Ovary (tissue), 9 donors: ENCODE results near the gene AQP7. TPM values are rescaled to one million over a fixed set of nuclear protein-coding genes. Genes with fewer than 3 reads are reported as not detected.

ENCODE experiments used
- DNase-seq, 5 donors: peaks; one replicate each; pipeline ENCODE4 v3.0.0-alpha.2; 2019 to 2020
- H3K27ac ChIP-seq, 2 donors: fragments of 200-600 bp; one replicate each; pipeline versions ENCODE4 v1.5.1 to v1.8.0; 2019 to 2022
- H3K27me3 ChIP-seq: fragments of 200-600 bp; one replicate; pipeline ENCODE4 v1.8.0; 2022
- H3K36me3 ChIP-seq: fragments of 200-600 bp; sonication (generic); one replicate; pipeline ENCODE4 v1.5.1; 2019
- H3K4me1 ChIP-seq: one replicate; pipeline ENCODE4 v1.8.1; 2013; ENCODE audit warnings: mild to moderate bottlenecking, moderate library complexity; ENCODE audit not compliant: insufficient read depth
- H3K4me3 ChIP-seq: fragments of 200-600 bp; sonication (generic); one replicate; pipeline ENCODE4 v1.5.1; 2017
- H3K9me3 ChIP-seq, 2 donors: fragments of 200-600 bp in 1 of 2; sonication (generic) in 1 of 2; one replicate each; pipeline versions ENCODE4 v1.5.1 to v1.8.1; 2013 to 2019; ENCODE audit warnings: mild to moderate bottlenecking in 1 of 2, moderate library complexity in 1 of 2
- CTCF ChIP-seq, 3 donors: fragments of 450-650 bp in 2 of 3; fragments of 200-600 bp in 1 of 3; IDR thresholded peaks; one replicate each; pipeline versions ENCODE4 v1.5.1 to v1.8.0; 2016 to 2022; ENCODE audit warnings: antibody characterized with exemption in 3 of 3, mild to moderate bottlenecking in 1 of 3
- EP300 ChIP-seq: sonication (generic); formaldehyde crosslinking; IDR thresholded peaks from one replicate; pipeline ENCODE4 v1.6.1; 2017; ENCODE audit warnings: antibody characterized with exemption
- POLR2A ChIP-seq: fragments of 450-650 bp; IDR thresholded peaks from one replicate; pipeline ENCODE4 v1.6.1; 2017; ENCODE audit warnings: antibody characterized with exemption, mild to moderate bottlenecking, moderate library complexity
- WGBS, 3 donors: extraction: QIAGEN DNeasy Blood & Tissue Kit in 1 of 3; methylation state at CpG; one replicate each; pipeline versions ENCODE4 v1.1.5 to v1.1.7; 2013 to 2017; 5-methylcytosine and 5-hydroxymethylcytosine counted together
- intact Hi-C, 4 donors: fragments of 100-400 bp; cut with DNase I; formaldehyde crosslinking; loops; one replicate each; pipeline versions ENCODE4 v1.11.0 to v1.15.1; 2022 to 2023
- polyA plus RNA-seq, 2 donors: library from polyadenylated mRNA; stranded (reverse); fragments of 200-250 nt in 1 of 2; fragments of 350-450 nt in 1 of 2; fragmentation: Illumina TruSeq in 1 of 2; extraction: RNeasy Lipid Tissue Mini Kit (QIAGEN cat#74804) in 1 of 2; gene quantifications; one replicate each; pipeline ENCODE4 v1.2.3, GENCODE V29; 2013 to 2014
- total RNA-seq, 7 donors: library from RNA; depleted of rRNA in 2 of 7; stranded (reverse); fragments of >200 nt in 2 of 7; fragmentation: NEBNext Ultra II Directional in 3 of 7; extraction: Animal tissue kit (Norgen Biotek cat#: 25700) in 3 of 7; gene quantifications; one replicate each; pipeline versions ENCODE4 v1.1.0 to v1.2.4, GENCODE V29; 2016 to 2023
- donor health status: DM: no; HTN: no; CAD: no; lungs with moderate emphysema.
- donor health status: DM: no; HTN: no; CAD: no.
- donor health status: Bipolar disorder and iron deficiency.
- donor health status: DM: yes; HTN: yes; CAD: no.
- donor health status: DM: no; HTN: no; CAD: no.
- donor health status: DM: yes; HTN: yes; CAD: no.

Gene AQP7
- total and polyA plus RNA-seq, 9 donors: 1.1 to 3.8 (median 2.2) TPM

- no peaks in the 10 kb centered on the region for H3K36me3 ChIP-seq
- H3K27ac ChIP-seq: no peak overlapping the region
- no peak for DNase-seq
- H3K27me3 ChIP-seq: no peaks in the 10 kb centered on the region
- H3K9me3 ChIP-seq: no peaks in the 10 kb centered on the region
- H3K4me1 ChIP-seq: no peaks in the 10 kb centered on the region
- no peak for TF ChIP-seq POLR2A
- TF ChIP-seq CTCF (IDR thresholded peaks at IDR 0.05): no peak
- no peak for TF ChIP-seq EP300
- intact Hi-C loops: loop anchor here in 1 of 4 donors (10.0 kb wide), 1 partner anchor 129 kb away; no protein-coding TSS in a partner anchor
- H3K4me3 ChIP-seq: no peak overlapping the region
- WGBS, 3 donors: 91 to 96% (median 92%) methylated on average over 8 of the region's 8 CpGs
Observed at GRCh38 chr9:33433871-33434270, 31.5 kb upstream of the AQP7 start.

GRCh38 chr9:33431420-33431819, 29.1 kb upstream of the AQP7 start:
- no peaks in the 10 kb centered on the region for H3K36me3 ChIP-seq
- H3K4me1 ChIP-seq: no peaks in the 10 kb centered on the region
- DNase-seq: no peak
- H3K9me3 ChIP-seq: no peaks in the 10 kb centered on the region
- 94 to 96% (median 96%) methylated on average over 2 of the region's 2 CpGs for WGBS, 3 donors
- intact Hi-C loops: loop anchor here in 1 of 4 donors (10.0 kb wide), 1 partner anchor 127 kb away; no protein-coding TSS in a partner anchor
- no peak for TF ChIP-seq POLR2A
- no peak for TF ChIP-seq EP300
- no peak for TF ChIP-seq CTCF (IDR thresholded peaks at IDR 0.05)
- no peak overlapping the region for H3K4me3 ChIP-seq
- no peaks in the 10 kb centered on the region for H3K27me3 ChIP-seq
- H3K27ac ChIP-seq: no peak overlapping the region

GRCh38 chr9:33430942-33431341, 28.6 kb upstream of the AQP7 start:
- no peak for DNase-seq
- no peaks in the 10 kb centered on the region for H3K36me3 ChIP-seq
- no peaks in the 10 kb centered on the region for H3K27me3 ChIP-seq
- no peaks in the 10 kb centered on the region for H3K4me1 ChIP-seq
- 35 to 67% (median 38%) methylated on average over 1 of the region's 1 CpG for WGBS, 3 donors
- intact Hi-C loops: loop anchor here in 1 of 4 donors (10.0 kb wide), 1 partner anchor 126 kb away; no protein-coding TSS in a partner anchor
- no peaks in the 10 kb centered on the region for H3K9me3 ChIP-seq
- no peak overlapping the region for H3K4me3 ChIP-seq
- H3K27ac ChIP-seq: no peak overlapping the region
- no peak for TF ChIP-seq EP300
- TF ChIP-seq CTCF (IDR thresholded peaks at IDR 0.05): no peak
- no peak for TF ChIP-seq POLR2A

GRCh38 chr9:33429256-33429985, 27.1 kb upstream of the AQP7 start:
- H3K36me3 ChIP-seq: no peaks in the 10 kb centered on the region
- H3K4me1 ChIP-seq: no peaks in the 10 kb centered on the region
- H3K4me3 ChIP-seq: no peak overlapping the region
- H3K27me3 ChIP-seq: no peaks in the 10 kb centered on the region
- DNase-seq: no peak
- H3K9me3 ChIP-seq: no peaks in the 10 kb centered on the region
- TF ChIP-seq EP300: no peak
- TF ChIP-seq POLR2A: no peak
- no peak for TF ChIP-seq CTCF (IDR thresholded peaks at IDR 0.05)
- intact Hi-C loops: no loop called here
- no peak overlapping the region for H3K27ac ChIP-seq
- 79 to 90% (median 81%) methylated on average over 3 of the region's 3 CpGs for WGBS, 3 donors
